Keratinocyte (primary cell): Measurements from ENCODE around the gene REV3L.

Experiments used
- CTCF ChIP-seq, 3 experiments: IDR thresholded peaks in 1 of 3; conservative IDR thresholded peaks in 1 of 3; optimal IDR thresholded peaks in 1 of 3; 2 replicates in 2 of 3; 3 replicates in 1 of 3; pipeline versions ENCODE3 to v1.5.1; 2011; ENCODE audit warnings: low read length in 3 of 3, mild to moderate bottlenecking in 3 of 3, moderate library complexity in 2 of 3, control low read depth in 1 of 3, inconsistent platforms in 1 of 3; ENCODE audit not compliant: insufficient read depth in 2 of 3; ENCODE audit errors: extremely low read depth in 1 of 3
- EZH2 ChIP-seq: IDR thresholded peaks from one replicate; pipeline ENCODE4 v1.6.1; 2012; ENCODE audit warnings: inconsistent platforms, mild to moderate bottlenecking, low read length, moderate library complexity

GRCh38 chr6:111490067-111490466 lies 7.0 kb upstream of the REV3L start:
- TF ChIP-seq CTCF (optimal IDR thresholded peaks at IDR 0.05 in 1 of 3, IDR thresholded peaks at IDR 0.05 in 1 of 3, conservative IDR thresholded peaks at IDR 0.05 in 1 of 3; ENCODE audit: extremely low read depth in 1 of 3, insufficient read depth in 2 of 3, low read length in 3 of 3) (no peak), EZH2 (no peak)
